Hematopoietic multipotent progenitor cell treated with erythropoietin and hydrocortisone succinate and interleukin-3 and kit ligand, for 6 days (in vitro differentiated cells): Measurements from ENCODE around the gene SLCO3A1.

Experiments
- DNase-seq: peaks from one replicate; pipeline ENCODE4 v3.0.0-alpha.2; 2015

Gene SLCO3A1

GRCh38 chr15:91885054-91885453 is 31.5 kb downstream of the SLCO3A1 start:
- DNase-seq: no peak

- DNase-seq: no peak
Observed at GRCh38 chr15:91885714-91886270, 32.3 kb downstream of the SLCO3A1 start.

- no peak for DNase-seq
Observed at GRCh38 chr15:91886878-91887277, 33.4 kb downstream of the SLCO3A1 start.

DNA sequence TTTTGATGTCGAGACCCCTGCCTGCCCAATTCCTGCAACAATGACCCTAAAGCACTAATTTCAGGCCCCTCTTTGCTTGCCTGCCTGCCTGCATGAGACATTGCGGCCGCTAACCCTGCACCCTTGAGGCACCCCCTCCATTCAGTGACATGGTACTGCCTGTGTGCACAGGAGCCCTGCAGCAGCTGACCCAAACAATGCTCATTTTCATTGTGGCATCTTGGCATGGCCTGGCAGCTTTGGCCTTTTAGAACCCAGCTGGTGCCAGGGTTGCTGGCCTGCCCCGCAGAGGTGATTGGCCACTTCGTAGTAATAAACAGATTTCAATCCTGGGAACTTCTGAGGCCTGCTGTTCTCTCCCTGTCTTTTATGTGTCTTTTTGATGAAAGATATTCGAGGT is 33.8 kb downstream of the SLCO3A1 start:
- DNase-seq: no peak

GRCh38 chr15:91887921-91888373 is 34.4 kb downstream of the SLCO3A1 start:
- DNase-seq: no peak

GRCh38 chr15:91889111-91889815 is 35.8 kb downstream of the SLCO3A1 start:
- no peak for DNase-seq

DNA sequence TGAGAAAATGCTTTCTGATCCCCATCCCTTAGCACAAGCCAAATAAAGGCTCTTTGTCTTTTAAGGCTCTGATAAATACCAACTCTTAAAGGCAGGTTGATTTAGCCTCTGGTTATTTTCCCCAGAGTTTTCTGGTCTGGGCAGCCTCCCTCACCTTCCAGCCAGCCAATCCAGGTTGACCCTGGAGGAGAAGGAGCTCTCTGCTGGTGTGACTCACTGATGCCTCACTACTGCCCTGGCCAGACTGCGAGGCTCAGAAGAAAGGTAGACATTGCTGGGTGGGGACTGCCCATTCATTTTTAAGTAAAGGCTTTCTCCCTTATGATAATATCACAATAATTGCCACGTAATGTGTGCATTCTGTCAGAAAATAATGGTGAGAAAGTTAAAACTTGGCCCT is 37.1 kb downstream of the SLCO3A1 start:
- DNase-seq: no peak

GRCh38 chr15:91891101-91891500 is 37.6 kb downstream of the SLCO3A1 start:
- no peak for DNase-seq

DNA sequence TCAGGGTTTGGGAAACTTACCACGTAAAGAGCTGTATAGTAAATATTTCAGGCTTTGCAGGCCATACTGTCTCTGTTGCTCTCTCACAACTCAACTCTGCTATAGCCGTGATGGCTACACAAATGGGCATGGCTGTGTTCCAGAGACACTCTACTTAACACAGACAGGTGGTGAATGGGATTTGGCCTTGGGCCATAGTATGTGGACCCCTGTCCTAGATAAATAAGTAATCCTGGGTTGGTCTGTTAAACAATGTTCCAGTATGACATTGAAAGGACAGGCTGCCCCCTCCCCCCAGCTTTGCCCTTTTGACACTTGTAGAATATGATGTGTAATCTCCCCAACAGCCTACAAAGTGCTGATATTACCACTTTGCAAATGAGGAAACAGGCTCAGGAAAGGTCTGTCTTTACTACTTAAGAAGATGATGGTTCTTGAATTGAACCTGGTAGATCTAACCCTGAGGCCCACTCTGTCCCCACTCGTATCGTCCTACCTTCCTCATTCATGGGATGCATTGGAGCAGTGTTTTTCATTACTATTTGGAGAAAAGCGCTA is 38.4 kb downstream of the SLCO3A1 start:
- DNase-seq: no peak

DNA sequence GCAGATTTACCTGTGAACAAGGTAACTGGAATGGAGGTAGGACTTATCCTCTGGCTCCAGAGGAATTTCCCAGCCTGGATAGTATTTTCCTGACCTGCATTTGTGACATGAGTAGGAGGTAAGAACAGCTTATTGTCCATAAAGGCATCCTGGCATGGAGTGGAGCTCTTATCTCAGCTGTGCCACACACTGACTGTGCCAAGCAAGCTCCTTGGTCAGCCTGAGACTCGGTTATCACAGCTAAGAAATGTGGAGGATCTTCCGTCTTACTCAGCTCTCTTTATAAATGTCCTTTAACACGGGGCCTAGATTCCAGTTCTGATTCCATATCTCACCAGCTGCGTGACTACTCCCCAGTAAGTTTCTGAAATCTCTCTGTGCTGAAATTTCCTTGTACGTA is 38.9 kb downstream of the SLCO3A1 start:
- peak; percentile 53 for DNase-seq

- DNase-seq: no peak
Observed at GRCh38 chr15:91894606-91895005, 41.1 kb downstream of the SLCO3A1 start.

- DNase-seq: no peak
Observed at GRCh38 chr15:91895051-91895450, 41.5 kb downstream of the SLCO3A1 start.

DNA sequence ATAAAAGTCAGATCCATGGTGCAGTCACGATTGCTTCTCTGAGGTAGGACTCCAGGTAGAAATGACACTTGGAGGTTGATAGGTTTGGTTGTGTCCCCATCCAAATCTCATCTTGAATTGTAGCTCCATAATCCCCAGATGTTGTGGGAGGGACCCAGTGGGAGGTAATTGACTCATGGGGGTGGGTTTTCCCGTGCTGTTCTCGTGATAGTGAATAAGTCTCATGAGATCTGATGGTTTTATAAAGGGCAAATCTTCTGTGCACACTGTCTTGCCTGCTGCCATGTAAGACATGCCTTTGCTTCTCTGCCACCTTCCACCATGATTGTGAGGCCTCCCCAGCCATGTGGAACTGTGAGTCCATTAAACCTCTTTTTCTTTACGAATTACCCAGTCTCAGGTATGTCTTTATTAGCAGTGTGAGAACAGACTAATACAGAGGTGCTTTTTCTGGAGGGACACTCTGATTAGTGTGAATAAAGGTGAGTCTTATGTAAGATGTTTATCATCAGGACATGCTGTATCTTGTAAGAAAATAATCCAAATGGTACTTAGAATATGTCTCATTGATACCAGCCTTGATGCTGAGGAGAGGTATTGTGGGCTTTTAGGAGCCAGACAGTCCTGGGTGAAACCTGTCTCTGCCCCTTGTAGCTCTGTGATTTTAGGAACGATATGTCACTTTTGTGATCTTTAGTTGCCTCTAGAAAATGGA is 43.0 kb downstream of the SLCO3A1 start:
- DNase-seq: no peak

DNA sequence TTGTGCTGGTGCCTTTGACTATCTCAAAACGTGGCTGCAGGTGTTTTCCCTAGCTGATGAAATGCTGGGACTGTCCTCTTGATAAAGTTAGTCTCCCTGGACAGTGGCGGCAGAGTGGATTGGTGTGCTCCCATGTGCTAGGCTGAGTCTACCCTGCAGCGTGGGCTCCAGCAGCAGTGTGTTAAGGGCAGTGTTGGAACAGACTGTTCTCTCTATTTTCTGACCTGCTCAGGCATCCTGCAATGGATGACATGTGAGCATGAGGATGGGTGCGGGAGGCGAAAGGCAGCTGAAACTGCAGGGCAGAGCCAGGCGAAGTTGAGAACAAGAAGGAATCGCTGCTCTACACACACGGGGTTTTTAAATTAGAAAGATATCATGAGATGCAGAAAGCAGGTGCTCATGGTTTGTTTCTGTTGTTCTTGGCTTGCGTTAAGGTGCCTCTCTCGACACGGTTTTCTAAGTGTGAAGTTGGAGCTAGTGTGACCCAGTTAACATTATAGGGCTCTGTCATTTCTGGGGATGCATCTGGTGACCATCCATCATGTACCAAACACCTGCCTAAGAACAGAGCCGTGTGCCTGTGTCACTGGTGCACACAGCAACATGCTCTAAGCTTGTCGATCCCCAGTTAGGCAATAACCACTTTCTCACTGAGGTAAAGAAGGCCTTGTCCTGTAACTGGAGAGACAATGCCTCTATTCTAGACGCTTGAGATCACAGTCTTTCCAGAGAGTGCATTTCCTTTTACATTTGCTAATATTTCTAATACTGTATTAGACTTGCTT is 44.3 kb downstream of the SLCO3A1 start:
- DNase-seq: no peak

DNA sequence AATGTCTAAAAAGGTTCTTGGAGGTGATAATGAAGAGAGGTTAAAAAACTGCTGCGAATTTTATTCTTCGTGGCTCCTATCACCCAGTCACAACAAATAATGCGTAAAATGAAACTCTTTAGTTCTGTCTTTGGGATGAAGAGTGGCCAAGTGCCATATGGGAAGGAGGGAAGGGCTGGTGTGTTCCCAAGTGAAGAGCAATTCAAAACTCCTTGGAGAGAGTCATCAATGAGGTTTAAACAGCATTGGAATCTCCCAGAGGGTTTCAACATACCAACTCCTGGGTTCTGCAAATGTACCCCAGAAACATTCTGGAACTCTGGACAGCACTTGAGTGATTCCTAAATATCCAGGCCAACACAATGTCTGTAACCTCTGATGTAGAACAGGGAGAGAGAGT is 45.3 kb downstream of the SLCO3A1 start:
- no peak for DNase-seq

GRCh38 chr15:91904942-91905341 is 51.4 kb downstream of the SLCO3A1 start:
- no peak for DNase-seq

DNA sequence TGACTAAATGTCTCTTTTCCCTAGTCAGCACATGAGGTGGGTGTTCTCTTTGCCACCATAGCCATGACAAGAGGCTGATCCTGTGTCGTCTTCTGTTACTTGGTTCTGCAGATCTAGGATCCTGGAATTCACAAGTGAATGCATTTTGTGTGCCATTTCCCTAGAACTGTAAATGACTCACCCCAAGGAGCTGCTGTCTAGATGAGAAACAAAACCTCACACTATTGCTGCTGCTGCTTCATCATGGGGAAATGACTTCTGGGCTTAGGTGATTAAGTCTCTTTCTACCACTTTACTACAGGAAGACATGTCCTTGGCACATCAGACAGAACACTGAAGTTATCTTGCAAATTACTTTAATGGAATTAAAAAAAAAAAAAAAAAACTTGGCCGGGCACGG is 54.9 kb downstream of the SLCO3A1 start:
- no peak for DNase-seq

DNA sequence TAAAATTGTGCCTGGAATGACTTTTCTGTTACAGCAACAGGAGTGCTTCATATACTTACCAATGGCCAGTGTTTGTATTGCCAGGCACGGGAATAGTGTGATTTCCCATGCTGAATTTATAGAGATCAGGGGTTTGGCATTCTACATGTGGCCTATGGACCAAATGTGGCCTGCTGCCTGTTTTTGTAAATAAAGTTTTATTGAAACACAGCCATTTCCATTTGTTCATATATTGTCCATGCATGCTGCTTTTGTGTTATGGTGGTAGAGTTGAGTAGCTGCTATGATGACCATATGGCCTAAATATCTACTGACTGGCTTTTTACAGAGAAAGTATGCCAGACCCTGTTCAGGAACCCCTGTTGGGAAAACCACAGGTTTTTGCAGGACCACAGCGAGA is 55.6 kb downstream of the SLCO3A1 start:
- DNase-seq: no peak

DNA sequence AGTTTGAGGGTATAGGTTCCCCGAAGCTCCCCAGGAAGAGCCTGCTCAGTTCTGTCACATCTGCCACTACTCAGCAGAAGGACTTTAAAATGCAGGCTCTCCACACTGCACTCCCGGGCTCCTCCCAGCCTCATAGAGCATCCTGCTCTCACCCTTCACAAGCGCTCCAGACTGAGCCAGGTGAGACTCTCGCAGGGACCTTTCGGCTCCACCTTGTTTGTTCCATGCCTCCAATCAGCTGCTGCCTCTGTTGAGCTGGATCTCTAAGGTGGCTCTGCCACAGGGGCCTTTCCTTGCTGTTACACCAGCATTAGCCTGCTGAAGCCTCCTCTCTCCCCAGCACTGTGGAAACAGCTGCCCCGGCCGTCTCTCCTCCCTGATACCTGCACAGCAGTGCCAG is 56.1 kb downstream of the SLCO3A1 start:
- DNase-seq: no peak

DNA sequence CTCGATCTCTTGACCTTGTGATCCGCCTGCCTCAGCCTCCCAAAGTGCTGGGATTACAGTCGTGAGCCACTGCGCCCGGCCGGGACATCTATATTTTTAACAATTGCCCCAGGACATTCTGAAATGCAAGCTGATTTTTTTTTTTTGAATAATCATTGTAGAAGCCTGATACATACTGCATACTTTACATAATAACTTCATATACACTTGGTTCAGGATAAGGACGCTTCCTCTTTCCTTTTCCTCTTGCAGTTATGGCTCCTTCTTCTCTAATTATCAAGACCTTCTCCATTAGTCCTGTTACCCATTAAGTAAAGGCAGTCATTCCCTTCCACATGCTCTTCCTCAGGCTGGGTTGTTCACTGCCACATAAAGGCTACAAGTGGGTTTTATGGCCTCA is 58.3 kb downstream of the SLCO3A1 start:
- peak; percentile 7 for DNase-seq

DNA sequence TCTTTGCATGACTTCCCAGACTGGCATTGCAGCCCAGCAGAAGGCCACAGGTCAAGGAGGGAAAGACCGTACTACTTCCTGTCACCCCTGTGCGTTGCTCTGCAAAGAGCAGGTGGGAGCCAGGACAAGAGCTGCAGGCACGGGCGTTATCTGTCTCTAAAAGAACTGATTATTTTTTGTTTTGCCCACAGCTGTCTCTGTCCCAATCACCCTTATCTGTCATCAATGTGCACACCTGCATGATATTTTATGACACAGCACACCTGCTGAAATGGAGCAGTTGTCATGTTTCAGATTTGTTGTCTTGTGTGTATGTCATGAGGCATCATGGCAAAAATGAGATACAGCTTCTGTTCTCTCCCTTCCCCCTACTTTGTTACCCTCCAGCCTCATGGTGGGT is 58.8 kb downstream of the SLCO3A1 start:
- no peak for DNase-seq

DNA sequence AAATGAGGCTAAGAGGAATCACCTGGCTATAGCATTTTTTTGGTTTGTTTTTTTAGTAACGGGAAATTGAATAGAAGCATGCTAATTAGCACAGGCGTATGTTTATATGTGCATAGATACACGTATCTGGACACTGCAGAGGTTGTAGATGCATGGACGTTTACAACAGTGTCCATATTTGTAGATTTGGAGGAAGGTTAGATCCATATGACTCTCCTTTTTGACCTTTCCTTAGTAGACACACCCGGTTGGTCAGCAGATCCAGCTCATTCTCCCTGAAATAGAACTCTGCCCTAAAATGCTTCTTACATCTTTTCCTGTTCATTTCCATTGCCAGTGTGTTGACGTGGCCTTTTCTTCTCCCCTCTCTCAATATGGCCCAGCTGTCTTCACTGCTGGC is 60.1 kb downstream of the SLCO3A1 start:
- no peak for DNase-seq

DNA sequence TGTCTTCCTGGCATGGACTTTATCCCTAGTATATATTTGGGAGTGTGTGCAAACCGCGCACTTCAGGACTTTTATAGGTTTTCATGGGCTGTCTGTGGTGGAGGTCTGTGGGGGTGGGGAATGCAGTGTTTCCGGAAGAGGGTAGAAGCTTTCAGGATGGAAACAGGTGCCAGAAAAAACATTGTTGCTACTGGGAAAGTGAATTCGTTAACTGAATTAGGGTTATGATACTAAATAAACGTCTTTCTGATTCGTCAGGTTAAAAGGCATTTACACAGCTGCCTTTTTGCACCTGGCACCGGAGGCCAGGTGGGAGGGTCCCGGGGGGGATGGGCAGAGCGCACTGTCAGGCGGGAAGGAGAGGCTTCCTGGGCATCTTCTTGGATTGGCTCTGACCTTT is 62.1 kb downstream of the SLCO3A1 start:
- no peak for DNase-seq
